ENCODE measurements around the gene LRRC25. TPM values are rescaled to one million over a fixed set of nuclear protein-coding genes. Genes with fewer than 3 reads are reported as not detected.

The LRRC25 gene
- total RNA-seq, 1 experiment from 2014 or later, result 0.12 TPM

DNA sequence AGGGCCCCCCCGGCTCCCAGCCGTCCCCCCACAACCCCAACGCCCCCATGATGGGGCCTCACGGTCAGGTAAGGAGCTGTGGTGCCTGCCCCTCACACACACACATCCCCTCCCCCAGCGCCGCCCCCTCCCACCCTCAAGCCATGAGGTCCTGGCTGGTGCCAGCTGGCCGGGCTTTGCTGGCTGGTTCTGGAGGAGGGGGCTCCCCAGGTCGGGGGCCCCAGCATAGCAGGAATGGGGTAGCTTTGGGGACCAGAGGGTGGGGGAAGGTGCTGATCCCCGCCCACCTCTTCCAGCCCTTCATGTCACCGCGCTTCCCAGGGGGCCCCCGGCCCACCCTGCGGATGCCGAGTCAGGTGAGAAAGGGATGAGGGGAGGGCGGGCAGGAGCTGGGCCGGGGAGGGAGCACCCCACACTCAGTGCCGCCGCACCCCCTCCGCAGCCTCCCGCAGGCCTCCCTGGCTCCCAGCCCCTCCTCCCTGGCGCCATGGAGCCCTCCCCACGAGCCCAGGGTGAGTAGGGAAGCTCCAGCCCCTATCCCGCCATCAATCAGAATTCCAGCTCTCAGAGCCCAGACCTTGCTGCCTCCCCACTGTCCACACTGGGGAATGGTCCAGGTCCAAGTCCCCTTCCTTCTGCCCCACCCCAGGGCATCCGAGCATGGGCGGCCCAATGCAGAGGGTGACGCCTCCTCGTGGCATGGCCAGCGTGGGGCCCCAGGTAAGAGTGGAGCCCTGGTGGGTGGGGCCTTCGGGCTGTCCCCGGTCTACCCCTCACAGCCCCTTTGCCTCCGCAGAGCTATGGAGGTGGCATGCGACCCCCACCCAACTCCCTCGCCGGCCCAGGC is 34.2 kb upstream of the LRRC25 start:
- ATAC-seq (no peak), DNase-seq (ENCODE audit: low read depth, low spot score) (no peak)
- no peak overlapping the region for H3K4me3 ChIP-seq (replicated peaks in 1 of 2; ENCODE audit: low read depth in 1 of 2, low read length in 2 of 2)
- no peaks in the 10 kb centered on the region for H3K27me3 ChIP-seq (ENCODE audit: insufficient read depth, low read length)
- no peaks in the 10 kb centered on the region for H3K9me2 ChIP-seq (ENCODE audit: insufficient read depth)
- intact Hi-C loops (cut with micrococcal nuclease), result no loop called here
- H2AFZ ChIP-seq (ENCODE audit: low read depth, low read length, poor library complexity, severe bottlenecking), result no peak overlapping the region
- H3K9me3 ChIP-seq (ENCODE audit: control insufficient read depth in 1 of 2, insufficient read depth in 1 of 2, low read depth in 1 of 2, low read length in 2 of 2), result no peaks in the 10 kb centered on the region
- peaks cover 5 to 8% of the 10 kb centered on the region in 2 experiments; a peak in 3 of 4 replicates for H3K36me3 ChIP-seq (ENCODE audit: control insufficient read depth in 1 of 2, insufficient read depth in 2 of 2, low read length in 2 of 2)
- TF ChIP-seq CEBPB (IDR thresholded peaks at IDR 0.05; ENCODE audit: low read depth) (no peak), SRF (IDR thresholded peaks at IDR 0.05; ENCODE audit: low read depth) (no peak)
- TF ChIP-seq, protein P1, sequence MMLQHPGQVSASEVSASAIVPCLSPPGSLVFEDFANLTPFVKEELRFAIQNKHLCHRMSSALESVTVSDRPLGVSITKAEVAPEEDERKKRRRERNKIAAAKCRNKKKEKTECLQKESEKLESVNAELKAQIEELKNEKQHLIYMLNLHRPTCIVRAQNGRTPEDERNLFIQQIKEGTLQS (IDR thresholded peaks at IDR 0.05), result no peak
- peaks cover 0 to 14% of the 10 kb centered on the region in 2 experiments; a peak in 2 of 4 replicates for H3K4me1 ChIP-seq (ENCODE audit: control insufficient read depth in 1 of 2, insufficient read depth in 2 of 2, low read length in 2 of 2)
- no TSS peak for BruUV-seq (replicated peaks)
- H4K20me1 ChIP-seq (ENCODE audit: insufficient read depth), result no peaks in the 10 kb centered on the region
- ChIA-PET POLR2A (interaction anchor here (0.6 kb wide), 1 partner anchor 14 kb away, joined by 7 read pairs; no protein-coding TSS in a partner anchor), RAD21 (ENCODE audit: low non-redundant PET in 1 of 2, low total read pairs in 2 of 2, uncharacterized antibody in 2 of 2, unreplicated experiment in 2 of 2) (interaction anchor here in 1 of 2 experiments (0.6 kb wide), 1 partner anchor 15 kb away, joined by 3 read pairs; no protein-coding TSS in a partner anchor), CTCF (no interaction called here)
- H3K9ac ChIP-seq (ENCODE audit: low read length), result no peak overlapping the region
- H3K27ac ChIP-seq (ENCODE audit: low read depth, low read length), result peak overlapping the region; percentile 29; the same call in 1 of the 2 replicates
- no peak overlapping the region for H3K4me2 ChIP-seq (ENCODE audit: low read length)
- H3K79me2 ChIP-seq (ENCODE audit: insufficient read depth, low read length), result peaks cover 13% of the 10 kb centered on the region; the same call in 1 of the 2 replicates

GRCh38 chr19:18430417-18431144 is 33.2 kb upstream of the LRRC25 start:
- no peak overlapping the region for H3K9ac ChIP-seq (ENCODE audit: low read length)
- peaks cover 18% of the 10 kb centered on the region for H3K79me2 ChIP-seq (ENCODE audit: insufficient read depth, low read length)
- no peaks in the 10 kb centered on the region for H3K9me3 ChIP-seq (ENCODE audit: control insufficient read depth in 1 of 2, insufficient read depth in 1 of 2, low read depth in 1 of 2, low read length in 2 of 2)
- H3K27ac ChIP-seq (ENCODE audit: low read depth, low read length), result no peak overlapping the region; the same call in 1 of the 2 replicates
- H3K4me1 ChIP-seq (ENCODE audit: control insufficient read depth in 1 of 2, insufficient read depth in 2 of 2, low read length in 2 of 2), result peaks cover 4 to 12% of the 10 kb centered on the region in 2 experiments; a peak in 3 of 4 replicates
- H3K4me2 ChIP-seq (ENCODE audit: low read length), result no peak overlapping the region
- H3K9me2 ChIP-seq (ENCODE audit: insufficient read depth), result no peaks in the 10 kb centered on the region
- RAD21 ChIA-PET (ENCODE audit: low non-redundant PET in 1 of 2, low total read pairs in 2 of 2, uncharacterized antibody in 2 of 2, unreplicated experiment in 2 of 2), result no interaction called here
- H3K4me3 ChIP-seq (replicated peaks in 1 of 2; ENCODE audit: low read depth in 1 of 2, low read length in 2 of 2), result no peak overlapping the region
- BruUV-seq (replicated peaks), result no TSS peak
- H2AFZ ChIP-seq (ENCODE audit: low read depth, low read length, poor library complexity, severe bottlenecking), result no peak overlapping the region
- DNase-seq (ENCODE audit: low read depth, low spot score) (no peak), ATAC-seq (no peak)
- peaks cover 1 to 5% of the 10 kb centered on the region in 2 experiments; a peak in 3 of 4 replicates for H3K36me3 ChIP-seq (ENCODE audit: control insufficient read depth in 1 of 2, insufficient read depth in 2 of 2, low read length in 2 of 2)
- intact Hi-C loops (cut with micrococcal nuclease), result no loop called here
- no peaks in the 10 kb centered on the region for H4K20me1 ChIP-seq (ENCODE audit: insufficient read depth)
- CTCF ChIA-PET, result no interaction called here
- no peaks in the 10 kb centered on the region for H3K27me3 ChIP-seq (ENCODE audit: insufficient read depth, low read length)
- POLR2A ChIA-PET, result no interaction called here
- no peak for TF ChIP-seq SP1 (IDR thresholded peaks at IDR 0.05; ENCODE audit: low read depth)
- TF ChIP-seq RAD21 (IDR thresholded peaks at IDR 0.05; ENCODE audit: low read depth), result no peak
- no peak for TF ChIP-seq JUND (IDR thresholded peaks at IDR 0.05)
- TF ChIP-seq CBX3 (IDR thresholded peaks at IDR 0.05; ENCODE audit: low read depth), result no peak
- TF ChIP-seq, protein P1 (IDR thresholded peaks at IDR 0.05), result no peak
- no peak for TF ChIP-seq ZFX (IDR thresholded peaks at IDR 0.05)
- no peak for TF ChIP-seq EGR1 (IDR thresholded peaks at IDR 0.05; ENCODE audit: low read depth)
- no peak for TF ChIP-seq ZNF274 (IDR thresholded peaks at IDR 0.05; ENCODE audit: low read depth, low read length)
- TF ChIP-seq, protein P2, sequence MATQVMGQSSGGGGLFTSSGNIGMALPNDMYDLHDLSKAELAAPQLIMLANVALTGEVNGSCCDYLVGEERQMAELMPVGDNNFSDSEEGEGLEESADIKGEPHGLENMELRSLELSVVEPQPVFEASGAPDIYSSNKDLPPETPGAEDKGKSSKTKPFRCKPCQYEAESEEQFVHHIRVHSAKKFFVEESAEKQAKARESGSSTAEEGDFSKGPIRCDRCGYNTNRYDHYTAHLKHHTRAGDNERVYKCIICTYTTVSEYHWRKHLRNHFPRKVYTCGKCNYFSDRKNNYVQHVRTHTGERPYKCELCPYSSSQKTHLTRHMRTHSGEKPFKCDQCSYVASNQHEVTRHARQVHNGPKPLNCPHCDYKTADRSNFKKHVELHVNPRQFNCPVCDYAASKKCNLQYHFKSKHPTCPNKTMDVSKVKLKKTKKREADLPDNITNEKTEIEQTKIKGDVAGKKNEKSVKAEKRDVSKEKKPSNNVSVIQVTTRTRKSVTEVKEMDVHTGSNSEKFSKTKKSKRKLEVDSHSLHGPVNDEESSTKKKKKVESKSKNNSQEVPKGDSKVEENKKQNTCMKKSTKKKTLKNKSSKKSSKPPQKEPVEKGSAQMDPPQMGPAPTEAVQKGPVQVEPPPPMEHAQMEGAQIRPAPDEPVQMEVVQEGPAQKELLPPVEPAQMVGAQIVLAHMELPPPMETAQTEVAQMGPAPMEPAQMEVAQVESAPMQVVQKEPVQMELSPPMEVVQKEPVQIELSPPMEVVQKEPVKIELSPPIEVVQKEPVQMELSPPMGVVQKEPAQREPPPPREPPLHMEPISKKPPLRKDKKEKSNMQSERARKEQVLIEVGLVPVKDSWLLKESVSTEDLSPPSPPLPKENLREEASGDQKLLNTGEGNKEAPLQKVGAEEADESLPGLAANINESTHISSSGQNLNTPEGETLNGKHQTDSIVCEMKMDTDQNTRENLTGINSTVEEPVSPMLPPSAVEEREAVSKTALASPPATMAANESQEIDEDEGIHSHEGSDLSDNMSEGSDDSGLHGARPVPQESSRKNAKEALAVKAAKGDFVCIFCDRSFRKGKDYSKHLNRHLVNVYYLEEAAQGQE (IDR thresholded peaks at IDR 0.05; ENCODE audit: low read depth), result no peak
- no peak for TF ChIP-seq ELF1 (IDR thresholded peaks at IDR 0.05; ENCODE audit: borderline replicate concordance, low read depth)
- TF ChIP-seq CEBPB (IDR thresholded peaks at IDR 0.05; ENCODE audit: low read depth), result no peak
- no peak for TF ChIP-seq POLR2AphosphoS5 (IDR thresholded peaks at IDR 0.05; ENCODE audit: low read depth, low read length)
